ENCODE data around the gene SLC4A1. TPM values are rescaled to one million over a fixed set of nuclear protein-coding genes. Genes with fewer than 3 reads are reported as not detected.

Gene SLC4A1
- total and polyA plus RNA-seq, 7 donors = 0.26 to 7.2 (median 1.2) TPM; not detected in 3

DNA sequence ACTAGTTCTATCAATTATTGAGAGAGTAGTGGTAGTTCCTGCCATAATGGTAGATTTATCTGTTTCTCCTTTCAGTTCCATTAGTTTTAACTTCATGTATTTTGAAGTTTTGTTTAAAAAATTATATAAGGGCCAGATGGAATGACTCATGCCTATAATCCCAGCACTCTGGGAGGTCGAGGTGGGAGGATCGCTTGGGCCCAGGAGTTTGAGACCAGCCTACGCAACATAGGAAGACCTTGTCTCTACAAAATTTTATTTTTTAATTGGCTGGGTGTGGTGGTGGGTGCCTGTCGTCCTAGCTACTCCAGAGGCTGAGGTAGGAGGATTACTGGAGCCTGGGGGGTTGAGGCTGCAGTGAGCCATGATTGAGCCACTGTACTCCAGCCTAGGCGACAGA is 34.4 kb downstream of the SLC4A1 start:
- Histone ChIP-seq H3K4me3 (no peak overlapping the region), H3K27ac (no peak overlapping the region), H3K4me1 (no peaks in the 10 kb centered on the region), H3K9me3 (no peaks in the 10 kb centered on the region), H3K27me3 (ENCODE audit: insufficient read depth in 3 of 3, low read length in 2 of 3) (no peaks in the 10 kb centered on the region), H3K36me3 (ENCODE audit: insufficient read depth in 1 of 2, low read depth in 1 of 2) (no peaks in the 10 kb centered on the region)
- WGBS, 3 donors = 85 to 93% (median 86%) methylated on average over 5 of the region's 5 CpGs
- DNase-seq (no peak), ATAC-seq (no peak)
- intact Hi-C loops (cut with DNase I) = loop anchor here in 1 of 2 donors (5.0 kb wide), 1 partner anchor 49 kb away; no protein-coding TSS in a partner anchor
- TF ChIP-seq, protein P1, sequence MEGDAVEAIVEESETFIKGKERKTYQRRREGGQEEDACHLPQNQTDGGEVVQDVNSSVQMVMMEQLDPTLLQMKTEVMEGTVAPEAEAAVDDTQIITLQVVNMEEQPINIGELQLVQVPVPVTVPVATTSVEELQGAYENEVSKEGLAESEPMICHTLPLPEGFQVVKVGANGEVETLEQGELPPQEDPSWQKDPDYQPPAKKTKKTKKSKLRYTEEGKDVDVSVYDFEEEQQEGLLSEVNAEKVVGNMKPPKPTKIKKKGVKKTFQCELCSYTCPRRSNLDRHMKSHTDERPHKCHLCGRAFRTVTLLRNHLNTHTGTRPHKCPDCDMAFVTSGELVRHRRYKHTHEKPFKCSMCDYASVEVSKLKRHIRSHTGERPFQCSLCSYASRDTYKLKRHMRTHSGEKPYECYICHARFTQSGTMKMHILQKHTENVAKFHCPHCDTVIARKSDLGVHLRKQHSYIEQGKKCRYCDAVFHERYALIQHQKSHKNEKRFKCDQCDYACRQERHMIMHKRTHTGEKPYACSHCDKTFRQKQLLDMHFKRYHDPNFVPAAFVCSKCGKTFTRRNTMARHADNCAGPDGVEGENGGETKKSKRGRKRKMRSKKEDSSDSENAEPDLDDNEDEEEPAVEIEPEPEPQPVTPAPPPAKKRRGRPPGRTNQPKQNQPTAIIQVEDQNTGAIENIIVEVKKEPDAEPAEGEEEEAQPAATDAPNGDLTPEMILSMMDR (IDR thresholded peaks at IDR 0.05) = no peak

- ATAC-seq (no peak), DNase-seq (no peak)
- intact Hi-C loops (cut with DNase I) = loop anchor here in 1 of 2 donors (5.0 kb wide), 1 partner anchor 50 kb away; no protein-coding TSS in a partner anchor
- no peaks in the 10 kb centered on the region for H3K9me3 ChIP-seq
- WGBS, 3 donors = 90 to 94% (median 91%) methylated on average over 7 of the region's 7 CpGs
- TF ChIP-seq, protein P1 (IDR thresholded peaks at IDR 0.05) = no peak
- no peaks in the 10 kb centered on the region for H3K4me1 ChIP-seq
- no peaks in the 10 kb centered on the region for H3K36me3 ChIP-seq (ENCODE audit: insufficient read depth in 1 of 2, low read depth in 1 of 2)
- no peak overlapping the region for H3K27ac ChIP-seq
- no peaks in the 10 kb centered on the region for H3K27me3 ChIP-seq (ENCODE audit: insufficient read depth in 3 of 3, low read length in 2 of 3)
- H3K4me3 ChIP-seq = no peak overlapping the region
Observed at GRCh38 chr17:44232061-44232460, 35.9 kb downstream of the SLC4A1 start.

GRCh38 chr17:44230140-44230539 is 37.8 kb downstream of the SLC4A1 start:
- no peak overlapping the region for H3K27ac ChIP-seq
- no peaks in the 10 kb centered on the region for H3K4me1 ChIP-seq
- H3K36me3 ChIP-seq (ENCODE audit: insufficient read depth in 1 of 2, low read depth in 1 of 2) = no peaks in the 10 kb centered on the region
- DNase-seq = no peak
- intact Hi-C loops (cut with DNase I) = loop anchor here in 1 of 2 donors (5.0 kb wide), 1 partner anchor 52 kb away; no protein-coding TSS in a partner anchor
- no peaks in the 10 kb centered on the region for H3K27me3 ChIP-seq (ENCODE audit: insufficient read depth in 3 of 3, low read length in 2 of 3)
- no peak overlapping the region for H3K4me3 ChIP-seq
- TF ChIP-seq, protein P1 (IDR thresholded peaks at IDR 0.05) = no peak
- 66 to 75% (median 70%) methylated on average over 9 of the region's 9 CpGs for WGBS, 3 donors
- H3K9me3 ChIP-seq = no peaks in the 10 kb centered on the region
- no peak for ATAC-seq

DNA sequence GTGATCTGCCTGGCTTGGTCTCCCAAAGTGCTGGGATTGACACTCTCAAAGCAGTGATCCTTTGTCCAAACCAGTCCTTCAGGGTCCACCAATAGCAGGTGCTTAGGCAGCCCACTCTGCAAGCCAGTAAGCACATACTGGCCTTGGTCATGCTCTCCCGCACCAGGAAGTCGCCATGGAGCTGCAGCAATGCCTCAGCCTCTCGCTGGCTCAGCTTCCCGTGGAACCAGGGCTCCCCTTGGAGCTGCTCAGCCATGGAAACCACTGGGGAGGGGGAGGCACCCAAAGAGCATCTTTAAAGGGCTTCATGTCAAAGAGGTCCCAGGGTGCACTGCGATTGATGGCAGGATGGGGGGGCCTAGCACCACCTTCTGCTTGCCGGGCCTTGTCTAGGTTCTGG is 38.8 kb downstream of the SLC4A1 start:
- ATAC-seq (no peak), DNase-seq (no peak)
- no peaks in the 10 kb centered on the region for H3K9me3 ChIP-seq
- intact Hi-C loops (cut with DNase I) = no loop called here
- 83 to 89% (median 88%) methylated on average over 6 of the region's 6 CpGs for WGBS, 3 donors
- no peaks in the 10 kb centered on the region for H3K27me3 ChIP-seq (ENCODE audit: insufficient read depth in 3 of 3, low read length in 2 of 3)
- no peak overlapping the region for H3K4me3 ChIP-seq
- TF ChIP-seq, protein P1 (IDR thresholded peaks at IDR 0.05) = no peak
- H3K4me1 ChIP-seq = peaks cover 1% of the 10 kb centered on the region
- H3K27ac ChIP-seq = no peak overlapping the region
- H3K36me3 ChIP-seq (ENCODE audit: insufficient read depth in 1 of 2, low read depth in 1 of 2) = no peaks in the 10 kb centered on the region

GRCh38 chr17:44223541-44224071 is 44.3 kb downstream of the SLC4A1 start:
- 9 to 12% (median 10%) methylated on average over 7 of the region's 7 CpGs for WGBS, 3 donors
- Histone ChIP-seq H3K4me1 (peaks cover 19% of the 10 kb centered on the region), H3K9me3 (no peaks in the 10 kb centered on the region), H3K4me3 (peak overlapping the region; percentile 85), H3K36me3 (ENCODE audit: insufficient read depth in 1 of 2, low read depth in 1 of 2) (no peaks in the 10 kb centered on the region), H3K27ac (peak overlapping the region; percentile 98), H3K27me3 (ENCODE audit: insufficient read depth in 3 of 3, low read length in 2 of 3) (no peaks in the 10 kb centered on the region)
- intact Hi-C loops (cut with DNase I) = loop anchor here in 1 of 2 donors (5.0 kb wide), 1 partner anchor 279 kb away; the partner anchor contains the start of gene GPATCH8
- peak; percentile 35 to 44 for DNase-seq
- no peak for ATAC-seq
- TF ChIP-seq, protein P1 (IDR thresholded peaks at IDR 0.05) = no peak

Measured in psoas muscle (tissue), 8 donors.